Measurements from ENCODE around the gene RASSF8. TPM values are rescaled to one million over a fixed set of nuclear protein-coding genes. Genes with fewer than 3 reads are reported as not detected.

The RASSF8 gene
- total RNA-seq, 1 experiment from 2014 or later: 26.5 TPM

DNA sequence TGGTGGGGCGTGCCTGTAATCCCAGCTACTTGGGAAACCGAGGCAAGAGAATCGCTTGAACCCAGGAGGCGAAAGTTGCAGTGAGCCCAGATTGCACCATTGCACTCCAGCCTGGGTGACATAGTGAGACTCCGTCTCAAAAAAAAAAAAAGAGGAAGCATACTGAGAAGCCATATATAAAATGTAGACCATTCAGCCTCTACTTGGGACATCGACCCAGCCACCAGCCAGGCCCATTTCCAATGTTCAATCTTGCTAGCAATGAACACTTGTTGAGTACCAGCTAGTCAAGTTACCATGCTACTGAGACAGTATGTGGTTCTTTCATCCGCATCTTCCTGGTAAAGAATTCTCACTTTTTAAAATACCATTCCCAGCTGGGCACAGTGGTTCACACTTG, 33.4 kb upstream of the RASSF8 start:
- H3K27me3 ChIP-seq (ENCODE audit: insufficient read depth, low read depth): no peaks in the 10 kb centered on the region
- H3K9me2 ChIP-seq (ENCODE audit: insufficient read depth): no peaks in the 10 kb centered on the region; the same call in 1 of the 2 replicates
- POLR2A ChIA-PET (ENCODE audit: unreplicated experiment): no interaction called here
- H3K4me1 ChIP-seq (replicated peaks; ENCODE audit: insufficient read depth): peaks cover 19% of the 10 kb centered on the region
- H3K4me2 ChIP-seq: peak overlapping the region; percentile 37; the same call in 1 of the 2 replicates
- H4K20me1 ChIP-seq (ENCODE audit: insufficient read depth): no peaks in the 10 kb centered on the region
- intact Hi-C loops (cut with micrococcal nuclease; ENCODE audit: unreplicated experiment): no loop called here
- H3K36me3 ChIP-seq (ENCODE audit: low read depth): no peaks in the 10 kb centered on the region
- no peak overlapping the region for H3K4me3 ChIP-seq
- no peak for DNase-seq
- CTCF ChIA-PET: no interaction called here
- no TSS peak for BruUV-seq (replicated peaks)
- H2AFZ ChIP-seq: no peak overlapping the region
- no peaks in the 10 kb centered on the region for H3K9me3 ChIP-seq (ENCODE audit: insufficient read depth, low read depth)
- H3K79me2 ChIP-seq (ENCODE audit: low read depth): no peaks in the 10 kb centered on the region
- peak overlapping the region; percentile 48; the same call in 1 of the 2 replicates for H3K27ac ChIP-seq
- H3F3A ChIP-seq (ENCODE audit: insufficient read depth, low read depth): peaks cover 18% of the 10 kb centered on the region
- no peak for TF ChIP-seq CTCF (conservative IDR thresholded peaks at IDR 0.05)
- no peak for TF ChIP-seq EZH2 (IDR thresholded peaks at IDR 0.05; ENCODE audit: low read depth)

DNA sequence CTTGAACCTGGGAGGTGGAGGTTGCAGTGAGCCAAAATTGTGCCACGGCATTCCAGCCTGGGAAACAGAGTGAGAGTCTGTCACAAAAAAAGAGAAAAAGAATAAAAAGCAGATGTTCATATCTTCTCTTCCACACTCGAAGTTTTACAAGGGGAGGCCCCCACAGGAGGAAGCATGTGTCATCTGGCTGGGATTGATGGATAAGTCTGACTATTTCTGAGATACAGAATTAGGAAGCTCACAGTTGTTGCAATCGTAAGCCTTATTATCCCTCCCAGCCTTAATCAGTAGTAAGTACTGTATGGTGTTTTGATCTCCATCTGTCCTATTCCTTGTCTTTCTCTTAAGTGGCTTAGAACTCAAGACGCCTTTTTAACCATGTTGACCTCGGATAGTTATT, 31.9 kb upstream of the RASSF8 start:
- intact Hi-C loops (cut with micrococcal nuclease; ENCODE audit: unreplicated experiment): no loop called here
- POLR2A ChIA-PET (ENCODE audit: unreplicated experiment): no interaction called here
- no peak for TF ChIP-seq CTCF (conservative IDR thresholded peaks at IDR 0.05)
- no peak for TF ChIP-seq EZH2 (IDR thresholded peaks at IDR 0.05; ENCODE audit: low read depth)
- no TSS peak for BruUV-seq (replicated peaks)
- DNase-seq: no peak
- Histone ChIP-seq H2AFZ (no peak overlapping the region), H3K27ac (no peak overlapping the region), H3F3A (ENCODE audit: insufficient read depth, low read depth) (peaks cover 18% of the 10 kb centered on the region), H3K36me3 (ENCODE audit: low read depth) (no peaks in the 10 kb centered on the region), H3K27me3 (ENCODE audit: insufficient read depth, low read depth) (no peaks in the 10 kb centered on the region), H4K20me1 (ENCODE audit: insufficient read depth) (no peaks in the 10 kb centered on the region), H3K4me3 (no peak overlapping the region), H3K79me2 (ENCODE audit: low read depth) (no peaks in the 10 kb centered on the region), H3K9me2 (ENCODE audit: insufficient read depth) (no peaks in the 10 kb centered on the region; the same call in 1 of the 2 replicates), H3K4me2 (no peak overlapping the region), H3K4me1 (replicated peaks; ENCODE audit: insufficient read depth) (peaks cover 19% of the 10 kb centered on the region), H3K9me3 (ENCODE audit: insufficient read depth, low read depth) (no peaks in the 10 kb centered on the region; the same call in 1 of the 2 replicates)
- CTCF ChIA-PET: no interaction called here

GRCh38 chr12:25929142-25929541, 29.3 kb upstream of the RASSF8 start:
- H3K79me2 ChIP-seq (ENCODE audit: low read depth): no peaks in the 10 kb centered on the region
- POLR2A ChIA-PET (ENCODE audit: unreplicated experiment): interaction anchor here (0.6 kb wide), 1 partner anchor 688 kb away, joined by 4 read pairs; no protein-coding TSS in a partner anchor
- DNase-seq: no peak
- intact Hi-C loops (cut with micrococcal nuclease; ENCODE audit: unreplicated experiment): no loop called here
- H3F3A ChIP-seq (ENCODE audit: insufficient read depth, low read depth): peaks cover 11% of the 10 kb centered on the region
- no TSS peak for BruUV-seq (replicated peaks)
- H4K20me1 ChIP-seq (ENCODE audit: insufficient read depth): no peaks in the 10 kb centered on the region
- CTCF ChIA-PET: no interaction called here
- peaks cover 11% of the 10 kb centered on the region for H3K4me1 ChIP-seq (replicated peaks; ENCODE audit: insufficient read depth)
- H2AFZ ChIP-seq: no peak overlapping the region
- no peak overlapping the region for H3K4me3 ChIP-seq
- no peak overlapping the region for H3K4me2 ChIP-seq
- TF ChIP-seq EZH2 (IDR thresholded peaks at IDR 0.05; ENCODE audit: low read depth) (no peak), CTCF (conservative IDR thresholded peaks at IDR 0.05) (no peak)
- H3K27me3 ChIP-seq (ENCODE audit: insufficient read depth, low read depth): no peaks in the 10 kb centered on the region
- no peak overlapping the region for H3K27ac ChIP-seq
- no peaks in the 10 kb centered on the region for H3K9me2 ChIP-seq (ENCODE audit: insufficient read depth)
- no peaks in the 10 kb centered on the region; the same call in 1 of the 2 replicates for H3K9me3 ChIP-seq (ENCODE audit: insufficient read depth, low read depth)
- H3K36me3 ChIP-seq (ENCODE audit: low read depth): no peaks in the 10 kb centered on the region

Data from PC-9 (cell line).